Limb (tissue), 2 donors: ENCODE data around the gene OR2M2.

Experiments
- DNase-seq, 2 donors: peaks; one replicate each; pipeline ENCODE4 v3.0.0-alpha.2; 2016; ENCODE audit errors: extremely low spot score in 2 of 2

OR2M2 gene, protein sequence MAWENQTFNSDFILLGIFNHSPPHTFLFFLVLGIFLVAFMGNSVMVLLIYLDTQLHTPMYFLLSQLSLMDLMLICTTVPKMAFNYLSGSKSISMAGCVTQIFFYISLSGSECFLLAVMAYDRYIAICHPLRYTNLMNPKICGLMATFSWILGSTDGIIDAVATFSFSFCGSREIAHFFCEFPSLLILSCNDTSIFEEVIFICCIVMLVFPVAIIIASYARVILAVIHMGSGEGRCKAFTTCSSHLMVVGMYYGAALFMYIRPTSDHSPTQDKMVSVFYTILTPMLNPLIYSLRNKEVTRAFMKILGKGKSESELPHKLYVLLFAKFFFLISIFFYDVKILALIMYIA

DNA sequence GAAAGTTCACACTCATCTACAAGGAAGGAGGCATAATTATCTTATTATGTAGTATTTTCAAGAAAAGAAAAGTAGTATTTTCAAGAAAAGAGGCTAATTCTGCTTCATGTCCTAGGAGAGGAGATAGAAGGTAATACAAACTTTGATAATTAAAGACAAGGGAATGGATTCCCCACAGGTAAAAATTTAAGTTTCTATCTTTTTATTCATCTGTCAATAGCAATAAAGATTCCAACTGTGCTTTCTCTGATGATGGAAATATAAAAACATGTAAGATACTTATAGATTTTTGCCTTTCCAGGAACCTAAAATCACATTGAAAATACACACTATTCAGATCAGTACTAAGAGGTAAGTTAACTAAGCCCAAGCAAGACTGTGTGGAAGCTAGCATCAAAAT lies at the start of gene OR2M2:
Gene OR2M2 (plus strand): TSS at position 301 of the 400 bp plus-strand sequence. CDS start 5,165 bp downstream, outside the sequence.
- DNase-seq: no peak

DNA sequence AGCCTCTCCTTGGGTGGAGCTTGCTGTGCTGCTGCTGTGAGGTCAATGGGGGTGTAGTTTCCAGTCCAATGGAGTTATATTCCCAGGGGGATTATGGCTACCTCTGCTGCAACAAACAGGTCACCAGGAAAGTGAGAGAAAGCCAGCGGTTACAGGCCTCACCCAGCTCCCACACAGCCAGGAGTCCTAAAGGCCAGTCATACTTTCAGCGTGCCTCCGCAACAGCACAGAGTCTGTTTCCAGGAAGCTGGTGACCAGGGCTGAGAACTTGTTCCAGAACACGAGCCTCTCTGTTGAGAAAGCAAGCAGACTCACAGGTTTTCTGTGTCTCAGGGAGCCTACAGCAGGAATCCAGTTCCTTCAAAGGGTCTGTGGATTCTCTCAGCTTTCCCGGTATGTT lies 47.0 kb upstream of the OR2M2 start:
- DNase-seq: no peak

DNA sequence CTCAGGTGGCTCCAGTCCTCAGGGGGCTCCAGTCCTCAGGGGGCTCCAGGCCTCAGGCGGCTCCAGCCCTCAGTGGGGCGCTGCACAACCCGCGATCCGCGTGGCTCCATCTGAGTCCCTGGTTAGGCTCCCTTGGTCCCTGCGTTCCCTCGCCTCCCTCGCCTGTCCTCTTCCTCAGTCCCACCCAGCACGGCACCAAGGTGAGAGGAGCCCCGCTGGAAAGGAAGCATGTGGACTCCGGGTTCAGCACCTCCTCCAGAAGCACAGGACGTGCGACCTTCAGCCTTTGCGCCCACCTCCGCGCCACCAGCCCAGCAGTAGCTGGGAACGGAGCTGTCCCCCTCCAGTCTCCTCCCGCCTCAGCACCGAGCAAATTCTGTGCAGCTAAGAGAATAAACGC lies 37.8 kb upstream of the OR2M2 start:
- no peak for DNase-seq

DNA sequence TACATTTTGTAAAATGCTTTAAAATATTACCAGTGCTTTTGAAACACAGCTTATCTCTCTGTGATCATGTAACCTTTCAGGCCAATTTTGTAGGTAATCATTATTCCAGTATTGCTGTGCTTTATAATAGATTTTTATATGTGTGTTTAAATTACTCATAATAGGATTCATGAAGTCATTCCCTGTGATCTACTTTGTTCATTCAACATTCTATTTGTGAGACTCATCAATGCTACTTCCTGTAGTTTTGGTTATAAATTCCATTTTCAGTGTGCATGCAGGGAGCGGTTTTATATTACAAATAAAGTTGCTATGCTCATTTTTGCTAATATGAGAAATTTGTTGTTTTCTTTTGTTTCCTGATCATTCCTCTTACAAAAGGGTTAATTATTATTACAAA lies 33.8 kb upstream of the OR2M2 start:
- no peak for DNase-seq

DNA sequence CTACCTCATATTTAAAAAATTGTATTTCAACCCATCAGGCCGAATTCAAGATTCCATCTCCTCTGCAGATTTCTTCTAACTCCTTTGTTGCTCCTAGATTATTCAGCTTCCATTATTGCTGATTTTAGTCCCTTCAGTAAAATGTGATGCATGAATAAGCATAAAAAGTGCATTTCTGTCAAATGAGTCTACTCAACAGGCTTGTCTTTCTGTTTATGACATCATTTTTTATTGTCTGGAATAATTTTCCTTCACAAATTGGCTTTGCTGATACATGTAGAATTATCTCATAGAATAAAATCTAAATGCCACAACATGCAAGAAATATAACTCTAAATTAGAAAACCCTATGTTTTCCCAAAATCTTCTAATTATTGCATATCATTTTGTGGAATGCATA lies 31.3 kb upstream of the OR2M2 start:
- no peak for DNase-seq

DNA sequence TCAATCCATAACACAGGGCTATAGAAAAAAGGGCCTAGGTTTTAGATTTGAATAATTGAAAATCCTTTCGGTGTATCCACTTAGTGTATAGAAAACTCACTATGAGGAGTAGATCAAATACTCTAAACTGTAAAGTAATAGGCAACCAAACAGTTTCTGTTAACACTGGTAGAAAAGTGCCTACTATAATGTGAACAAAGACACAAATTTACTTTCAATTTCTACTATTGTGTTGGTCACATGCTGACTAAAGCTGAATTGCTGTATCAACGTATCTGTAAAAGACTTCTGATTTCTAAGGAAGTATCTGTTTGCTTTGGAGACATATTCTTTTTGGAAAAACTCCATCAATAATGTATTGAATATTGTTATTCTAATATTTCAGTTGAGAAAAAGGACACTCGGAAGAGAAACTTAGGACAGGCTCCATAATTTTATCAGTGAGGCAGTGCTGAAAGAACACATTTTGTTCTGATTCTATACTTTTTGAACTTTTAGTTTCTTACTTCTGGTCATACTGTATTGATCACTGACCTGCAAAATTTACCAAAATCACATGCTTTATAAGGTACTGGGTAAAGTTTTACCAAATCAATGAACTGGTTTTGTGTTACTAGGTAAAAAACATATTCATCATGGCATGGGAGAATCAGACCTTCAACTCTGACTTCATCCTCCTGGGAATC lies 30.0 kb upstream of the OR2M2 start, which contains the start of gene OR2M5:
Gene OR2M5 (plus strand): TSS at position 636 of the 686 bp plus-strand sequence. CDS start 0 bp downstream, at position 636.
- DNase-seq: no peak

DNA sequence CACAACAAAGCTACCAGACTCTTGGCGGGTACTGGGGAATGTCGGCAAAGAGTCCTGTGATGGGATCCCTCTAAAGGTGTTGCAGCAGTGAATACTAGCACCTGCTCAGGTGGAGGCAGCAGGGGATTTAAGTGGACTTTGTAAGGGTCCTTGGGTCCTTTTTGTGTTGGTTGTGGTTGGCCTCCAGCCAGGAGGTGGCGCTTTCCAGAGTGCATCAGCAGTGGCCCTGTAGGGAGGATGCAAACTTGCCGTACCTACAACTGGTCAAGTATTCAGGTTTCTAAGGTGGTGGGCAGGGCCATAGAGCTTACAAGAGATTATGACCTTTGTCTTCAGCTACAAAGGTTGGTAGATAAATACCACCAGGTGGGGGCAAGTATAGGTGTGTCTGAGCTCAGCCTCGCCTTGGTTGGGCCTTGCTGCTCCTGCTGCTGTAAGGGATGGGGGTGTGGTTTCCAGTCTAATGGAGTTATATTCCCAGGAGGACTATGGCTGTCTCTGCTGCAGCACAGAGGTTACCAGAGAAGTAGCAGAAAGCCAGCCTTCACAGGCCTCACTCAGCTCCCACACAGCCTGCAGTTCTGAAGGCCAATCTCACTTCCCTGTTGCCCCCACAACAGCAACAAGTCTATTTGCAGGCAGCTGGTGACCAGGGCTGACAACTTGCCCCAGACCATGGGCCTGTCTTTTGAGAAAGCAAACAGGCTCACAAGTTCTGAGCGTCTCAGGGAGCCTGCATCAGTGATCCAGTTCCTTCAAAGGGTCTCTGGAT lies 22.4 kb upstream of the OR2M2 start:
- no peak for DNase-seq

DNA sequence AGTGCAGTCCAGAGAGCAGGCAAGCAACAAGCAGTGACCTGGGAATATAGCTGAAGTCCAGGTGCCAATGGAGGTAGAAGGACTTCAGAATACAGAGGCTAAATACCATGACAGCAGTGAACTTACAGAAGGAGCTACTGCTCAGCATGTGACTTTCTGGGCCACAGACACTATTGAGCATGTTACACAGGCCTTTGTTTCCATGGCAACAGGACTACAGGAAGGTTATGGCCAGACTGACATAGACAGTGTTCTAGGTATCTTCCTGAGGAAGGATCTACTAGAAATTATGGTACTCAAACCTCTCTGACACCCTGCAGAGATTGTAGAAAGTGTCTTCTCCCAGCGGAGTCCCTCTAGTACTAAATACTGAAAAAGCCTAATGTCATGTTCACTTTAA lies 18.7 kb upstream of the OR2M2 start:
- no peak for DNase-seq

DNA sequence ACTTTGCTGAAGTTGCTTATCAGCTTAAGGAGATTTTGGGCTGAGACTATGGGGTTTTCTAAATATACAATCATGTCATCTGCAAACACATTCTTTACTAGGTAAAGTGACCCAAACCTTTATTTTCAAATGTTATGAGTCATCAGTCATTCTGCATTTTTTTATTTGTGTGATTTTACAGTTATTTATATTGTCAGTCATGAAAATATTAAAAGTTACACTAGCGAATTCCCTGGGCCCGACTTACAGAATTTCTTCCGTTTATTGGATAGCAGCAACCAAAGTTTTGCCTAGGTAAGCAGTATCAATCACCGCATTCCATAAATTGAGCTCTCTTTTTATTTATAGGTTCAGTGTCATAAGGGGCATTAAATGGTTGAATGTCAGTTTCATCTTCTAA lies 15.9 kb upstream of the OR2M2 start:
- DNase-seq: no peak

DNA sequence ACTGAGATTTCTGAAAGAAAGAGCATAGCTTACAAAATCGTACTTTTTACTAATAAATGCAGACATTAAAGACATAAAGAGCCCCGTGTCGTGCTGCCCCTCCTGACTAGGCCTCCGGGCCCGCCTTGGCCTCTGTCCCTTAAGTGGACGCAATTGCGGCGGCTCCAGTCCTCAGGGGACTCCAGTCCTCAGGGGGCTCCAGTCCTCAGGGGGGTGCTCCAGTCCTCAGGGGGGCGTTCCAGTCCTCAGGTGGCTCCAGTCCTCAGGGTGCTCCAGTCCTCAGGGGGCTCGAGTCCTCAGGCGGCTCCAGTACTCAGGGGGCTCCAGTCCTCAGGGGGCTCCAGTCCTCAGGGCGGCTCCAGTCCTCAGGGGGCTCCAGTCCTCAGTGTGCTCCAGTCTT lies 10.6 kb upstream of the OR2M2 start:
- no peak for DNase-seq

DNA sequence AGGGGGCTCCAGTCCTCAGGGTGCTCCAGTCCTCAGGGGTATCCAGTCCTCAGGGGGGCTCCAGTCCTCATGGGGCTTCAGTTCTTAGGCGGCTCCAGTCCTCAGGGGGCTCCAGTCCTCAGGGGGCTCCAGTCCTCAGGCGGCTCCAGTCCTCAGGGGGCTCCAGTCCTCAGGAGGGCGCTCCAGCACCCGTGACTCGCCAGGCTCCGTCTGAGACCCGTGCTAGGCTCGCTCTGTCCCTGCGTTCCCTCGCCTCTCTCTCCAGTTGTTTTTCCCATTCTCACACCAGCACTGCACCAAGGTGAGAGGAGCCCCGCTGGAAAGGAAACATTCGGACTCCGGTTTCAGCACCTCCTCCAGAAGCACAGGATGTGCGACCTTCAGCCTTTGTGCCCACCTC lies 9.4 kb upstream of the OR2M2 start:
- DNase-seq: no peak

DNA sequence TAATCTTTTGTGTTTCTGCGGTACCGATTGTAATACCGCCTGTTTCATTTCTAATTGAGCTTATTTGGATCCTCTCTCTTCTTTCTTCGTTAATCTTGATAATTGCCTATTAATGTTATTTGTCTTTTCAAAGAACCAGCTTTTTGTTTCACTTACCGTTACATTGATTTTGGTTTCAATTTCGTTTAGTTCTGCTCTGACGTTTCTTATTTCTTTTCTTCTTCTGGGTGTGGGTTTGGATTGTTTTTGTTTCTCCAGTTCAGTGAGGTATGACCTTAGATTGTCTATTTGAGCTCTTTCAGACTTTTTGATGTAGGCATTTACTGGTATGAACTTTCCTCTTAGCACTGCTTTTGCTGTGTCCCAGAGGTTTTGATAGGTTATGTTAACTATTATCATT lies 9.4 kb downstream of the OR2M2 start:
- no peak for DNase-seq

DNA sequence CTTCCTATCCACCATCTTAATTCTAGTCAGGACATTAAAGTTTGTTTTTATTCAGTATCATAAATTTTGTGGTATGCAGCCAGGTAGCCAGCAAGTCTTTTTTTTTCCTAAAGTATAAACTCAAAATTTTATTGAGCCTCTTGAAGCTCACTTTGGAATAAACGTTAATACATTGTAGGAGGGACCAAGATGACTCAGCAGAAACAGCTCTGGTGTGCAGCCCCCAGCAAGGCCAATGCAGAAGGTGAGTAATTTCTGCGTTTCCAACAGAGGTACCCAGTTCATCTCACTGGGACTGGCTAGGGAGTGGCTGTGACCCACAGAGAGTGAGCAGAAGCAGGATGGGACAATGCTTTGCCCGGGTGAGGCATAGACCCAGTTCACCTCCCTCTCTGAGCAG lies 12.7 kb downstream of the OR2M2 start:
- no peak for DNase-seq

DNA sequence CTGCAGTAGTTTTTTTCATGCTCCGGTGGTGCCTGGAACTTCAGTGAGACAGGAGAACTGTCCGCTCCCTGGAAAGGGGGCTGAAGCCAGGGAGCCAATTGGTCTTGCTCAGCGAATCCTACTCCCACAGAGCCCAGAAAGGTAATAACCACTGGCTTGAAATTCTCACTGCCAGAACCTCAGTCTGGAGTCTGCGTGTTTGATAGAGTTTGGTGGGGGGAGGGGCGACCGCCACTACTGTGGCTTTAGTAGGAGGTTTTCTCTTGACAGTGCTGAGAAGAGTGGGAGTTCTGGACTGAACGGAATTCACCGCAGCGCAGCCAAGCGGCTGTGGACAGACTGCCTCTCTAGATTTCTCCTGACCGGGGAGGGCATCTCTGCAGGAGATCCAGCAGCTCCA lies 14.4 kb downstream of the OR2M2 start:
- DNase-seq: no peak

DNA sequence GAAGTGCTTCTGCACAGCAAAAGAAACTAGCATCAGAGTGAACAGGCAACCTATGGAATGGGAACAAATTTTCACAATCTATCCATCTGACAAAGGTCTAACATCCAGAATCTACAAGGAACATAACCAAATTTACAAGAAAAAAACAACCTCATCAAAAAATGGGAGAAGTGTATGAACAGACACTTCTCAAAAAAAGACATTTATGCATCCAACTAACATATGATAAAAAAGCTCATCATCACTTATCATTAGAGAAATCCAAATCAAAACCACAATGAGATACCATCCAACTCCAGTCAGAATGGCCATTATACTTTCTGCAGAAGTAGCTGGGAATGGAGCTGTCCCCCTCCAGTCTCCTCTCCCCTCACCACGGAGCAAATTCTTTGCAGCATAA lies 19.5 kb downstream of the OR2M2 start:
- no peak for DNase-seq

DNA sequence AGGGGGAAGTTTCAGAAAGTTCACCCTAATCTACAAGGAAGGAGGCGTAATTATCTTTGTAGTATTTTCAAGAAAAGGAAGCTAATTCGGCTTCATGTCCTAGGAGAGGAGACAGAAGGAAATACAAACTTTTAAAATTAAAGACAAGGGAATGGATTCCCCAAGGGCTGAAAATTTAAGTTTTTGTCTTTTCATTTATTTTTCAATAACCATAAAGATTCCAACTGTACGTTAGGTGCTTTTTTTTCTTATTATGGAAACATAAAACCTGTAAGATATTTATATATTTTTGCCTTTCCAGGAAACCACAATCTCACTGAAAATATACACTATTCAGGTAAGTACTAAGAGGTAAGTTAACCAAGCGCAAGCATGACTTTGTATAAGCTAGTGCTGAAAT lies 22.3 kb downstream of the OR2M2 start, which contains the start of gene OR2M3:
Gene OR2M3 (plus strand): TSS at position 301 of the 400 bp plus-strand sequence. CDS start 5,803 bp downstream, outside the sequence.
- DNase-seq: no peak

DNA sequence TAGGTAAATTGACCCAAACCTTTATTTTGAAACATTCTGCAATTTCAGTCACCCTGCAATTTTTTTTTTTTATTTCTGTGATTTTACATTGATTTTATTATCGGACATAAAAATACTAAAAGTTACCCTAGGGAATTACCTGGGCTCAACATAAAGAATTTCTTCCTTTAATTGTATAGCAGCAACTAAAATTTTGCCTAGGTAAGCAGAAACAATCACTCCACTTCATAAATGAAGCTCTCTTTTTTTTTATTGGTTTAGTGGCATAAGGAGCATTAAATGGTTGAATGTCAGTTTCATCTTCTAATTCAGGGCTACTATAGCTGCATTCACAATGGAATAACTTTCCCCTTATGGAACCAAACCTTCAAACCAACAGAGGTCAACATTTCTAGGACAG lies 41.3 kb downstream of the OR2M2 start:
- DNase-seq: no peak

DNA sequence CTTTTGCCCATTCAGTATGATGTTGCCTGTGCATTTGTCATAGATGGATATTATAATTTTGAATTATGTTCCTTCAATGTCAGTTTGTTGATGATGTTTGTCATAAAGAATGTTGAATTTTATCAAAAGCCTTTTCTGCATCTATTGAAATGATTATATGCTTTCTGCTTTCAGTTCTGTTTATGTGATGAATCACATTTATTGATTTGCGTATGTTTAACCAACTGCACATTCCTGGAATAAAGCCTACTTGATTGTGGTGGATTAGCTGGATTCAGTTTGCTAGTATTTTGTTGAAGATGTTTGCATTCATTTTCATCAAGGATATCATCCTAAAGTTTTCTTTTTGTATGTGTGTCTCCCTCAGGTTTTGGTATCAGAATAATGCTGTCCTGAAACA lies 50.9 kb downstream of the OR2M2 start:
- DNase-seq: no peak

DNA sequence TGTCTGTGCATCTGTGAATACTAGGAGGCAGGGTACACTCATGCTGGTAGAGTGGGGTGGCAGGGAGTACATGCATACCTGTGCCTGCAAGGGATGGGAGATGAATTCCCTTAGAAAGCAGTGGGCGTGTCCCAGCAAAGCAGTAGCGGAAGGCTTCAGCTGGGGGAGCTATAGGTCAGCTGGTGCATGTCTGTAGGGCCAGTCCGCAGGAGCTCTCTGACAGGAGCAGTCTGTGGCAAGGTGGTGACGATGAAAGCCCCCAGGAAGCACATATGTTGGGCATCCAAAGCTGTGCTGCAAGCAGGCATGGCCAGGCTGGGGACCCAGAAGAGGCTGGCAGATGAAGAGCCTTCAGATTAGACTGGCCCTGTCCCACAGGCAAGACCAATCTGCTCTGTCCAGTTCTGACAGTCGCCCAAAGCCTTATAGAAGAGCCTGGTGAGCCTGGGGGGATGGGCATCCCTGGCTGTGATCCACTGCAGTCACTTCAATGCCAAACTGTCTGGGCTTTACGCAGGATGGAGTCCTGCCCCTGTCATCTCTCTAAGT lies 54.8 kb downstream of the OR2M2 start:
- DNase-seq: no peak
